GM19099 (cell line): ENCODE measurements around the gene TMPRSS3.

ENCODE experiments used
- POLR2A ChIP-seq: IDR thresholded peaks from 3 replicates; pipeline ENCODE4 v1.6.1; 2011; ENCODE audit warnings: low read depth; ENCODE audit not compliant: insufficient read length; ENCODE audit errors: extremely low read depth

Gene TMPRSS3

DNA sequence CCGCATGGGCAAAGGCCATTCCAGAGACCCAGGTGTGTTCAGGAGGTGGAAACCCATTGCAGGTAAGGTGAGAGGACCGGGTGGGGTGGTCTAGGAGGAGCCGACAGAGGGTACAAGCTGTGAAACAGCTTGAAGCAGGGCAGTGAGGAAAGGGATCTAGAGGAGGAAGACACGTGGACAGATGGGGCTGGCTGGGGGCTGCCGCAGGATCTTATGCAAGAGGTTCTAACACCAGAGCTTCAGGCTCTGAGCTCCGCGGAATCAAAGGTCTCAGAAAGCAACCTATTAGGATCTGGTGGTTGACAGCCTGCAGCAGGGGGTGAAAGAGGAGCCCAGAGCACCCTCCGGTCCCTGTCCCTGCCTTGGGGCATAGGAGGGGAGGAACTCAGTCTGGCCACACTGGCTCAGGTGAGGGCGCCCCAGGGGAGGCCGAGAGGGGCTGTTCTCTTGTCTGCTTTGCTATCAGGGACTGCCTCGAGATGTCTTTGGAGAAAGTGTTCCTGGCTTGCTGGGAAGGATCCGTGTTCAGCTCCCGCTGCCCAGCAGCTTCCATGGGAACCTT is 31.5 kb downstream of the TMPRSS3 start:
- no peak for TF ChIP-seq POLR2A

DNA sequence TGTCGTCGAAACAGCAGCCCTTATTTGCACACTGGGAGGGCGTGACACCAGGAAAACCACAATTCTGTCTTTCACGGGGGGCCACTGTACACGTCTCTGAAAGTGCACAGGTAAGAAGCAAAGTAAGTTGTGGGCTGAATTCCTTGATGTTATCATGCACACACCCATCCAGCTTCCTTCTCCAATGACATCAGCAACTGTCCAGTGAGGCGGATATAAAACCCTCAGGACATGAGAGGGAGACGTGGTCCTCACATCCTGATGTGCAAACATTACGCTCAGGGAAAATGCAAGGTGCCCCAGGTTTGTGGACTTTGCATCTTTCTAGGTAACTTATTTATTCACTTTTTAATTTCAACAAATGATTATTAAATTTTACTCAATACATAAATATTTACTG is 32.5 kb downstream of the TMPRSS3 start:
- TF ChIP-seq POLR2A = no peak

DNA sequence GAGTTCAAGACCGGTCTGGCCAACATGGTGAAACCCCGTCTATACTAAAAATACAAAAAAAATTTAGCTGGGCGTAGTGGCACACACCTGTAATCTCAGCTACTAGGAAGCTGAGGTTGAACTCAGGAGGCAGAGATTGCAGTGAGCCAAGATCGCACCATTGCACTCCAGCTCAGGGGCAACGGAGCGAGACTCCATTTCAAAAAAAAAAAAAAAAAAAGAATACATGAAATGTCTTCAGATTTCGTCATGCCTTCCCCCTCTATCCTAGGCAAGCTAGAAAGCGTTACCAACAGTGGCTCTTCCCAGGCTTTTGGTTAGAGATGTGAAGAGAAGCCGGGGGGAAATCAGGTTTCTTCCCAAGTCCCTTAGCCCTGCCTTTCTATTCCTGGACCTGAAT is 33.2 kb downstream of the TMPRSS3 start:
- no peak for TF ChIP-seq POLR2A

GRCh38 chr21:42362198-42362597 is 33.7 kb downstream of the TMPRSS3 start:
- no peak for TF ChIP-seq POLR2A

DNA sequence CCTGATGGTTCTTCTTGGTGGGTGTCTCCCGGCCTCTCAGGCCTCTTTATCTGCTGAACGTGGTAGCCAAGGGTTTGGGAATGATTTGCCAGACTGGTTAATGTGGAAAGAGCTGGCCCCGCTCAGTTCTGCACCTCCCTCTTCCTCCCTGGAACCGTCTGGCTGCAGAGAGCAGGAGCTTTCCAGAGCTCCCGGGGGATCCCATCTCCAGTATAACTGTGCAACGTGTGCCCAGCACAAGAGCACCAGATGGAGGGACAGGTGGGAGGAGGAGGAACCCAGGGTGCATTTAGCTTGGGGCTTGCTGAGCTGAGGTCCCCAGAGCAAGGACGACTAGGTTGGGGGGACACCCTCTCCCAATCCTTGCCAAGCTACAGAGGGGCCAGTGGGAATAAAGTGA is 34.6 kb downstream of the TMPRSS3 start:
- TF ChIP-seq POLR2A = no peak

DNA sequence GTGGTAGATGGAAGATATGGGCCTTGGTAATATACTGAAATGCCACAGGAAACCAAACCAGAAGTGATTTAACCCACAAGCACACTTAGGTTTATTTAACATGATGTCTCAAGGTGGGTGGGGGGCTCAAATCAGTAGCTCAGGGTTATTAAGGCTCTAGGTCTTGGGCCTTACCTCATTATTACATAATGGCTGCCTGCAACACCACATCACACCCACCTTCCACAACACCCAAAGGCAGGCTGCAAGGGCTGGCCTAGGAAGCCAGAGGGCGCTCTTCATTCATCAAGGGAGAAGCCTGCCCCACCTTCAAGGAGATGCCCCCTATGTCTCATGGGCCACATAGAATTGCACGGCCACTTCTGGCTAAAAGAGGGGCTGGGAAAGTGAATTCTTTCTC is 35.5 kb downstream of the TMPRSS3 start:
- no peak for TF ChIP-seq POLR2A

GRCh38 chr21:42358937-42359336 is 36.9 kb downstream of the TMPRSS3 start:
- no peak for TF ChIP-seq POLR2A

DNA sequence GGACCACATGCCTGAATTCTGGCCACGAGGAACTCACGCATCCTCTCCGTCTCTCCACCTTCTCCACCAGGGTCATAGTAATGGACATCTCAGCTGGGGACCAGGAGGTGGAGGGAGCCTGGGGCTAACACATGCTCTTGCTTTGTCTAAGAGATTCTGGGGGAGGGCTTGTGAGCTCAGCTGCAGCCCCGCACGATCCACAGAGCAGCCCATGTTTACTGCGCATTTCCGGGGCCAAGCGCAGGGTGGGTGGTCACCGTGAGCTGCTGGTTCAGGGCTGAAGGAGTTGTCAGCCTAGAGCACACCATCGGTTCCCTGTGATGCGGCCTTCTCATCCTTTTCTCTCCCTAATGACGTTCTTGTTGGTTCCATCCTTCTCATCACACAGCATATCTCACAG is 37.6 kb downstream of the TMPRSS3 start:
- no peak for TF ChIP-seq POLR2A

- TF ChIP-seq POLR2A = no peak
These were observed 38.5 kb downstream of the TMPRSS3 start for GRCh38 chr21:42357307-42357706.

GRCh38 chr21:42356650-42357049 is 39.2 kb downstream of the TMPRSS3 start:
- TF ChIP-seq POLR2A = no peak

- TF ChIP-seq POLR2A = no peak
These were observed 39.8 kb downstream of the TMPRSS3 start for GRCh38 chr21:42356046-42356445.

- TF ChIP-seq POLR2A = no peak
These were observed 42.2 kb downstream of the TMPRSS3 start for GRCh38 chr21:42353623-42354022.

- no peak for TF ChIP-seq POLR2A
These were observed 43.3 kb downstream of the TMPRSS3 start for GRCh38 chr21:42352441-42353095.

DNA sequence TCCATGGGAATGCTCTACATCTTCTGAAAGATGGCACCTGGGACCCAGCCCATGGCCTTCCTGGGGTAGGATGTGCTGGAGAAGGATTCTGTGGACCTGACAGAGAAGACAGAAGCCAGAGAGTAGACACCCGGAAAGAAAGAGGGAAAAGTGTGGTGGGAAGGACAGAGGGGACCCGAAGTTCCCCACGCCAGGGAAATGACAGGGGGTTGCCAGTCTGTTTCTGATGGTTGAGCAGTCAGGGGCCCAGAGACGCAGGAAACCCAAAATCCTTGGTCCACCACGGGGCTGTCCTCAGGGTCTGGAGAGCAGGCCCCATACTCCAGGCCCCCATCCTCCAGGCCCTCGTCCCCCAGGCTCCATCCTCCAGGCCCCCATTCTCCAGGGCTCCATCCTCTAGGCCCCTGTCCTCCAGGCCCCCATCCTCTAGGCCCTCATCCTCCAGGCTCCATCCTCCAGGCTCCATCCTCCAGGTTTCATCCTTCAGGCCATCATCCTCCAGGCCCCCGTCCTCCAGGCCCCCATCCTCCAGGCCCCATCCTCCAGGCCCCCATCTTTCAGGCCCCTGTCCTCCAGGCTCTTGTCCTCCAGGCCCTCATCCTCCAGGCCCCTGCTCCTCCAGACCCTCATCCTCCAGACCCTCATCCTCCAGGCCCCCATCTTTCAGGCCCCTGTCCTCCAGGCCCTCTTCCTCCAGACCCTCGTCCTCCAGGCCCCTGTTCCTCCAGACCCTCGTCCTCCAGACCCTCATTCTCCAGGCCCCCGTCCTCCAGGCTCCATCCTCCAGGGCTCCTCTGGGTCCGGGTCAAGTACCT is 44.0 kb downstream of the TMPRSS3 start:
- TF ChIP-seq POLR2A = no peak

GRCh38 chr21:42350927-42351426 is 44.9 kb downstream of the TMPRSS3 start, which contains the start of gene TFF2:
Gene TFF2, minus strand, starts transcription at chr21:42350994. Its CDS starts 37 bp downstream, at chr21:42350957.
- TF ChIP-seq POLR2A = no peak
